Panc1 (cell line): Measurements from ENCODE around the gene PDE3A. TPM values are rescaled to one million over a fixed set of nuclear protein-coding genes. Genes with fewer than 3 reads are reported as not detected.

Experiments used
- ATAC-seq: fragments of 200-7000 bp; cut with Tn5 transposase; 2 replicates; pipeline ENCODE4 v1.9.1; 2020; ENCODE audit warnings: mild to moderate bottlenecking, moderate library complexity
- BruUV-seq: library from RNA; stranded (reverse); fragments of 400-500 nt; replicated peaks from 2 replicates; lab custom pipeline; 2021; lab: Mats Ljungman, UMichigan
- CTCF ChIA-PET: fragments of 300-600 bp; sonication (Branson Sonifier 250); formaldehyde crosslinking; loops from one replicate; lab custom pipeline; 2022; ENCODE audit warnings: antibody characterized with exemption; lab: Charles Lee
- POLR2A ChIA-PET: fragments of 300-600 bp; sonication (Branson Sonifier 250); formaldehyde crosslinking; loops from one replicate; lab custom pipeline; 2022; ENCODE audit warnings: antibody characterized with exemption; lab: Charles Lee
- DNase-seq: peaks from one replicate; pipeline ENCODE4 v3.0.0-alpha.2; 2010; ENCODE audit warnings: low read depth, low spot score
- H3K27ac ChIP-seq: 2 replicates; pipeline ENCODE4 v1.5.1; 2011; ENCODE audit warnings: mild to moderate bottlenecking, low read length, inconsistent platforms
- H3K27me3 ChIP-seq: fragments of 200-500 bp; sonication (Bioruptor generic); 2 replicates; pipeline ENCODE4 v1.6.0; 2014; ENCODE audit warnings: low read length, inconsistent platforms; ENCODE audit not compliant: control insufficient read depth, insufficient read depth
- H3K36me3 ChIP-seq: fragments of 200-500 bp; sonication (Bioruptor generic); 2 replicates; pipeline ENCODE4 v1.5.1; 2014; ENCODE audit warnings: inconsistent platforms, mild to moderate bottlenecking, low read length, moderate library complexity; ENCODE audit not compliant: control insufficient read depth, insufficient read depth
- H3K4me1 ChIP-seq: 2 replicates; pipeline ENCODE4 v1.5.1; 2011; ENCODE audit warnings: inconsistent platforms, mild to moderate bottlenecking, low read length, moderate library complexity; ENCODE audit not compliant: control insufficient read depth, insufficient read depth
- H3K4me3 ChIP-seq, 2 experiments: 2 replicates each; pipeline ENCODE4 v1.5.1; 2011 to 2012; ENCODE audit warnings: low read depth in 2 of 2, low read length in 2 of 2, mild to moderate bottlenecking in 2 of 2, inconsistent platforms in 1 of 2, moderate library complexity in 1 of 2
- H3K9me3 ChIP-seq: fragments of 200-500 bp; sonication (Bioruptor generic); 2 replicates; pipeline ENCODE4 v1.5.1; 2014; ENCODE audit warnings: low read depth, mild to moderate bottlenecking, inconsistent platforms, low read length, moderate library complexity; ENCODE audit not compliant: control insufficient read depth, insufficient read depth
- CTCF ChIP-seq: fragments of 450-650 bp; IDR thresholded peaks from 2 replicates; pipeline ENCODE4 v1.5.1; 2017; ENCODE audit warnings: mild to moderate bottlenecking
- POLR2AphosphoS5 ChIP-seq: IDR thresholded peaks from 2 replicates; pipeline ENCODE4 v1.6.1; 2012; ENCODE audit warnings: mild to moderate bottlenecking, low read depth, low read length, moderate library complexity
- REST ChIP-seq, 2 experiments: IDR thresholded peaks; 2 replicates each; pipeline ENCODE4 v1.6.1; 2011 to 2012; ENCODE audit warnings: low read depth in 2 of 2, control low read depth in 1 of 2, low read length in 1 of 2, mild to moderate bottlenecking in 1 of 2, moderate library complexity in 1 of 2; ENCODE audit not compliant: insufficient read depth in 1 of 2
- SIN3A ChIP-seq: IDR thresholded peaks from 2 replicates; pipeline ENCODE4 v1.6.1; 2012; ENCODE audit warnings: low read depth, mild to moderate bottlenecking, low read length, moderate library complexity, borderline replicate concordance; ENCODE audit not compliant: insufficient read depth
- TCF7L2 ChIP-seq: IDR thresholded peaks from 2 replicates; pipeline ENCODE4 v1.6.1; 2011; ENCODE audit warnings: mild to moderate bottlenecking, low read depth, low read length, inconsistent platforms
- in situ Hi-C: cut with HindIII; loops from 2 replicates; pipeline ENCODE4 v1.10.0; 2016; ENCODE audit warnings: low sequenced_read_pairs, low pct_unique_long_range_greater_than_20kb
- intact Hi-C: fragments of 100-400 bp; cut with micrococcal nuclease; formaldehyde crosslinking; loops from one replicate; pipeline ENCODE4 v1.10.0; 2022; ENCODE audit not compliant: unreplicated experiment
- total RNA-seq: library from RNA; stranded (reverse); gene quantifications from one replicate; pipeline ENCODE4 v1.2.1, GENCODE V29; 2021; ENCODE audit not compliant: unreplicated experiment

PDE3A gene
- total RNA-seq, 1 experiment from 2014 or later = 0.03 TPM

- intact Hi-C loops = no loop called here
- CTCF ChIA-PET = no interaction called here
These were observed 24.0 kb downstream of the PDE3A start for GRCh38 chr12:20392339-20392738.

GRCh38 chr12:20393707-20394106 lies 25.4 kb downstream of the PDE3A start:
- TF ChIP-seq SIN3A (no peak), TCF7L2 (no peak), REST (IDR thresholded peaks at IDR 0.05; ENCODE audit: insufficient read depth in 1 of 2, low read depth in 2 of 2, low read length in 1 of 2) (no peak), CTCF (no peak), POLR2AphosphoS5 (no peak)
- CTCF ChIA-PET = no interaction called here
- in situ Hi-C loops = no loop called here
- H3K9me3 ChIP-seq = no peaks in the 10 kb centered on the region
- no TSS peak for BruUV-seq
- no peak overlapping the region for H3K27ac ChIP-seq
- no peak overlapping the region for H3K4me3 ChIP-seq
- H3K27me3 ChIP-seq = no peaks in the 10 kb centered on the region
- ATAC-seq (no peak), DNase-seq (no peak)
- H3K4me1 ChIP-seq = no peaks in the 10 kb centered on the region
- intact Hi-C loops = no loop called here
- H3K36me3 ChIP-seq = no peaks in the 10 kb centered on the region
- POLR2A ChIA-PET = no interaction called here

More at GRCh38 chr12:20392339-20392738, 24.0 kb downstream of the PDE3A start:
- no peak overlapping the region for H3K27ac ChIP-seq
- no peak overlapping the region for H3K4me3 ChIP-seq
- no peaks in the 10 kb centered on the region for H3K9me3 ChIP-seq
- POLR2A ChIA-PET = no interaction called here
- no peaks in the 10 kb centered on the region for H3K36me3 ChIP-seq
- ATAC-seq (no peak), DNase-seq (no peak)
- no TSS peak for BruUV-seq
- no peaks in the 10 kb centered on the region for H3K27me3 ChIP-seq
- H3K4me1 ChIP-seq = no peaks in the 10 kb centered on the region
- TF ChIP-seq POLR2AphosphoS5 (no peak), REST (IDR thresholded peaks at IDR 0.05; ENCODE audit: insufficient read depth in 1 of 2, low read depth in 2 of 2, low read length in 1 of 2) (no peak), CTCF (no peak), SIN3A (no peak), TCF7L2 (no peak)
- in situ Hi-C loops = no loop called here
